GM21576 (cell line): ENCODE data around the gene CFAP46.

Experiments
- ATAC-seq: cut with Tn5 transposase; IDR thresholded peaks from one replicate; pipeline ENCODE4 v1.9.1; 2021; ENCODE audit warnings: mild to moderate bottlenecking, moderate library complexity; ENCODE audit not compliant: unreplicated experiment

The CFAP46 gene

GRCh38 chr10:132882069-132882951 is 60.1 kb downstream of the CFAP46 start:
- no peak for ATAC-seq

GRCh38 chr10:132881186-132881920 is 61.0 kb downstream of the CFAP46 start:
- ATAC-seq: no peak

GRCh38 chr10:132880128-132880981 is 62.0 kb downstream of the CFAP46 start:
- ATAC-seq: no peak

GRCh38 chr10:132879408-132880127 is 62.8 kb downstream of the CFAP46 start:
- no peak for ATAC-seq

GRCh38 chr10:132878730-132879407 is 63.5 kb downstream of the CFAP46 start:
- ATAC-seq: no peak

GRCh38 chr10:132878091-132878729 is 64.2 kb downstream of the CFAP46 start:
- no peak for ATAC-seq

GRCh38 chr10:132877473-132877872 is 64.9 kb downstream of the CFAP46 start:
- no peak for ATAC-seq

GRCh38 chr10:132876993-132877431 is 65.4 kb downstream of the CFAP46 start:
- ATAC-seq: no peak

GRCh38 chr10:132876131-132876860 is 66.1 kb downstream of the CFAP46 start:
- ATAC-seq: no peak

GRCh38 chr10:132875435-132875834 is 66.9 kb downstream of the CFAP46 start:
- ATAC-seq: no peak

GRCh38 chr10:132873395-132873794 is 69.0 kb downstream of the CFAP46 start:
- ATAC-seq: no peak

- ATAC-seq: no peak
Observed at GRCh38 chr10:132872658-132873057, 69.7 kb downstream of the CFAP46 start.

GRCh38 chr10:132870426-132870825 is 71.9 kb downstream of the CFAP46 start:
- ATAC-seq: no peak

GRCh38 chr10:132869621-132870020 is 72.7 kb downstream of the CFAP46 start:
- ATAC-seq: no peak

- ATAC-seq: no peak
Observed at GRCh38 chr10:132868995-132869394, 73.4 kb downstream of the CFAP46 start.

- no peak for ATAC-seq
Observed at GRCh38 chr10:132867801-132868644, 74.3 kb downstream of the CFAP46 start.

GRCh38 chr10:132866601-132867381 is 75.6 kb downstream of the CFAP46 start:
- no peak for ATAC-seq
